NCI-H2081 (cell line): ENCODE data around the gene PRCC.

ENCODE experiments used
- DNase-seq, 2 experiments: peaks; one replicate each; lab custom pipeline; 2025; lab: John Stamatoyannopoulos, UW

The PRCC gene

GRCh38 chr1:156767101-156767878 is at the start of gene PRCC:
PRCC (plus strand) TSS chr1:156767535; CDS start chr1:156767772, 237 bp downstream.
- DNase-seq, result peak; percentile 100

- DNase-seq, result no peak
Measured at GRCh38 chr1:156721131-156721530, 46.2 kb upstream of the PRCC start.

GRCh38 chr1:156721535-156721934 is 45.8 kb upstream of the PRCC start:
- DNase-seq, result no peak

- peak; percentile 82 to 88 for DNase-seq
Measured at GRCh38 chr1:156725683-156726280, 41.6 kb upstream of the PRCC start.

GRCh38 chr1:156726549-156727226 is 40.6 kb upstream of the PRCC start:
- DNase-seq, result peak; percentile 72 to 79

- DNase-seq, result no peak
Measured at GRCh38 chr1:156727492-156727891, 39.8 kb upstream of the PRCC start.

GRCh38 chr1:156727926-156728598 is 39.3 kb upstream of the PRCC start, which contains the start of gene METTL25B:
METTL25B (plus strand) TSS chr1:156728469; CDS start chr1:156729105, 636 bp downstream.
- peak; percentile 88 to 93 for DNase-seq

- peak; percentile 98 to 100 for DNase-seq
Measured at GRCh38 chr1:156728599-156729462, 38.5 kb upstream of the PRCC start, which contains the start of gene ISG20L2. ISG20L2 (minus strand) TSS chr1:156728766; CDS start chr1:156727652, 1,114 bp downstream.

- no peak for DNase-seq
Measured at GRCh38 chr1:156733989-156734584, 33.2 kb upstream of the PRCC start.

- DNase-seq, result no peak
Measured at GRCh38 chr1:156738407-156738806, 28.9 kb upstream of the PRCC start.

- no peak for DNase-seq
Measured at GRCh38 chr1:156738916-156739315, 28.4 kb upstream of the PRCC start.

- DNase-seq, result peak in 1 of 2 experiments; percentile 61
Measured at GRCh38 chr1:156740237-156740740, 27.0 kb upstream of the PRCC start.

GRCh38 chr1:156740741-156741480 is 26.4 kb upstream of the PRCC start, which contains the start of gene MRPL24:
MRPL24 (minus strand) TSS chr1:156741088; CDS start chr1:156738704, 2,384 bp downstream.
- peak; percentile 99 to 100 for DNase-seq

GRCh38 chr1:156741481-156741983 is 25.8 kb upstream of the PRCC start:
- DNase-seq, result no peak

- DNase-seq, result no peak
Measured at GRCh38 chr1:156742017-156742416, 25.3 kb upstream of the PRCC start.

GRCh38 chr1:156742801-156743200 is 24.5 kb upstream of the PRCC start:
- DNase-seq, result no peak

- DNase-seq, result no peak
Measured at GRCh38 chr1:156743367-156744302, 23.7 kb upstream of the PRCC start.

GRCh38 chr1:156744344-156744743 is 23.0 kb upstream of the PRCC start:
- no peak for DNase-seq
